Tibial artery (tissue), 4 donors: ENCODE measurements around the gene ANO6.

Experiments
- DNase-seq, 2 donors: peaks; one replicate each; pipeline ENCODE4 v3.0.0-alpha.2; 2019
- H3K27ac ChIP-seq, 2 donors: fragments of 200-600 bp; sonication (generic) in 1 of 2; 1 replicate in 1 of 2; 2 replicates in 1 of 2; pipeline ENCODE4 v1.5.1; 2018 to 2019; ENCODE audit warnings: mild to moderate bottlenecking in 1 of 2
- H3K27me3 ChIP-seq, 2 donors: fragments of 200-600 bp; sonication (generic) in 1 of 2; one replicate each; pipeline versions ENCODE4 v1.5.1 to v1.6.0; 2016 to 2019
- H3K36me3 ChIP-seq, 3 donors: fragments of 200-600 bp; sonication (generic) in 2 of 3; one replicate each; pipeline ENCODE4 v1.5.1; 2016 to 2019; ENCODE audit warnings: mild to moderate bottlenecking in 2 of 3
- H3K4me1 ChIP-seq, 4 donors: fragments of 200-600 bp; sonication (generic) in 2 of 4; 1 replicate in 3 of 4; 2 replicates in 1 of 4; pipeline ENCODE4 v1.5.1; 2016 to 2019
- H3K4me3 ChIP-seq, 2 donors: fragments of 200-600 bp; sonication (generic) in 1 of 2; 1 replicate in 1 of 2; 2 replicates in 1 of 2; pipeline ENCODE4 v1.5.1; 2018 to 2019; ENCODE audit warnings: mild to moderate bottlenecking in 2 of 2
- H3K9me3 ChIP-seq, 3 donors: fragments of 200-600 bp; sonication (generic) in 1 of 3; one replicate each; pipeline ENCODE4 v1.5.1; 2016 to 2019
- CTCF ChIP-seq, 2 experiments: fragments of 200-600 bp in 1 of 2; fragments of 450-650 bp in 1 of 2; IDR thresholded peaks; one replicate each; pipeline ENCODE4 v1.5.1; 2017 to 2019; ENCODE audit warnings: antibody characterized with exemption in 2 of 2, mild to moderate bottlenecking in 1 of 2, moderate library complexity in 1 of 2
- intact Hi-C: fragments of 100-400 bp; cut with DNase I; formaldehyde crosslinking; loops from one replicate; pipeline ENCODE4 v1.15.0; 2023; ENCODE audit warnings: low total_unique reads

ANO6 gene

GRCh38 chr12:45329702-45330101 is 113.8 kb downstream of the ANO6 start:
- Histone ChIP-seq H3K27me3 (no peaks in the 10 kb centered on the region), H3K36me3 (peaks cover 0 to 5% (median 3%) of the 10 kb centered on the region in 3 donors), H3K4me1 (peaks cover 0 to 32% (median 3%) of the 10 kb centered on the region in 4 donors), H3K9me3 (no peaks in the 10 kb centered on the region), H3K27ac (no peak overlapping the region), H3K4me3 (no peak overlapping the region)
- DNase-seq: no peak
- TF ChIP-seq CTCF (IDR thresholded peaks at IDR 0.05): no peak
- intact Hi-C loops: no loop called here

- Histone ChIP-seq H3K36me3 (peaks cover 0 to 5% (median 3%) of the 10 kb centered on the region in 3 donors), H3K9me3 (no peaks in the 10 kb centered on the region), H3K4me3 (no peak overlapping the region), H3K27me3 (no peaks in the 10 kb centered on the region), H3K27ac (no peak overlapping the region), H3K4me1 (peaks cover 0 to 29% (median 3%) of the 10 kb centered on the region in 4 donors)
- DNase-seq: no peak
- TF ChIP-seq CTCF (IDR thresholded peaks at IDR 0.05): no peak
- intact Hi-C loops: no loop called here
Observed at GRCh38 chr12:45331552-45331951, 115.7 kb downstream of the ANO6 start.

GRCh38 chr12:45334396-45334795 is 118.5 kb downstream of the ANO6 start:
- no peak for TF ChIP-seq CTCF (IDR thresholded peaks at IDR 0.05)
- Histone ChIP-seq H3K4me1 (peaks cover 0 to 35% (median 9%) of the 10 kb centered on the region in 4 donors), H3K27me3 (no peaks in the 10 kb centered on the region), H3K36me3 (peaks cover 0 to 5% (median 3%) of the 10 kb centered on the region in 3 donors), H3K4me3 (no peak overlapping the region), H3K27ac (no peak overlapping the region), H3K9me3 (no peaks in the 10 kb centered on the region)
- DNase-seq: no peak
- intact Hi-C loops: no loop called here

GRCh38 chr12:45336331-45336730 is 120.4 kb downstream of the ANO6 start:
- H3K9me3 ChIP-seq: no peaks in the 10 kb centered on the region
- intact Hi-C loops: no loop called here

GRCh38 chr12:45336762-45337596 is 121.1 kb downstream of the ANO6 start:
- Histone ChIP-seq H3K4me1 (peaks cover 0 to 28% (median 9%) of the 10 kb centered on the region in 4 donors), H3K9me3 (no peaks in the 10 kb centered on the region), H3K27ac (no peak overlapping the region), H3K36me3 (peaks cover 0 to under 1% (median under 1%) of the 10 kb centered on the region in 3 donors), H3K4me3 (no peak overlapping the region), H3K27me3 (no peaks in the 10 kb centered on the region)
- no peak for DNase-seq
- intact Hi-C loops: no loop called here
- TF ChIP-seq CTCF (IDR thresholded peaks at IDR 0.05): no peak

More at GRCh38 chr12:45336331-45336730, 120.4 kb downstream of the ANO6 start:
- no peaks in the 10 kb centered on the region for H3K27me3 ChIP-seq
- H3K27ac ChIP-seq: no peak overlapping the region
- H3K4me3 ChIP-seq: no peak overlapping the region
- H3K4me1 ChIP-seq: peaks cover 0 to 34% (median 9%) of the 10 kb centered on the region in 4 donors
- DNase-seq: no peak
- TF ChIP-seq CTCF (IDR thresholded peaks at IDR 0.05): no peak
- H3K36me3 ChIP-seq: peaks cover 0 to 5% (median 3%) of the 10 kb centered on the region in 3 donors
